Stimulated activated CD4-positive, alpha-beta T cell treated with anti-CD3 and anti-CD28 coated beads, Interleukin-12 subunit alpha, Interleukin-12 subunit beta, amount 100 ng/mL, for 4 hours (primary cell): ENCODE measurements around the gene AMZ1.
"Not testable (repeated sequence)": the region's sequence is repeated elsewhere in the genome, so short reads cannot be mapped to it uniquely, and the experiment has no call there.

Source experiments
- DNase-seq: peaks from one replicate; pipeline ENCODE4 v3.0.0-alpha.2; 2020

The AMZ1 gene

GRCh38 chr7:2670171-2670570 lies 17.8 kb upstream of the AMZ1 start:
- no peak for DNase-seq

- DNase-seq: peak; percentile 65
Measured at GRCh38 chr7:2670720-2671391, 17.1 kb upstream of the AMZ1 start.

- not testable (repeated sequence) for DNase-seq
Measured at GRCh38 chr7:2673214-2673613, 14.8 kb upstream of the AMZ1 start.

- DNase-seq: no peak
Measured at GRCh38 chr7:2673934-2674333, 14.1 kb upstream of the AMZ1 start.

GRCh38 chr7:2675256-2675764 lies 12.7 kb upstream of the AMZ1 start:
- DNase-seq: no peak

GRCh38 chr7:2676576-2676975 lies 11.4 kb upstream of the AMZ1 start:
- not testable (repeated sequence) for DNase-seq

- not testable (repeated sequence) for DNase-seq
Measured at GRCh38 chr7:2678454-2678853, 9.5 kb upstream of the AMZ1 start.

GRCh38 chr7:2679135-2680127 lies 8.6 kb upstream of the AMZ1 start:
- not testable (repeated sequence) for DNase-seq

- DNase-seq: no peak
Measured at GRCh38 chr7:2680256-2680655, 7.7 kb upstream of the AMZ1 start.

GRCh38 chr7:2680792-2681490 lies 7.1 kb upstream of the AMZ1 start:
- DNase-seq: peak; percentile 56

- DNase-seq: no peak
Measured at GRCh38 chr7:2681929-2682799, 5.8 kb upstream of the AMZ1 start.

GRCh38 chr7:2684501-2684900 lies 3.5 kb upstream of the AMZ1 start:
- no peak for DNase-seq

GRCh38 chr7:2686101-2686500 lies 1.9 kb upstream of the AMZ1 start:
- DNase-seq: no peak

- DNase-seq: no peak
Measured at GRCh38 chr7:2687338-2687869, 598 bp upstream of the AMZ1 start.

GRCh38 chr7:2688409-2689342 lies 674 bp downstream of the AMZ1 start:
- no peak for DNase-seq

GRCh38 chr7:2689343-2689847 lies 1.4 kb downstream of the AMZ1 start:
- no peak for DNase-seq

- no peak for DNase-seq
Measured at GRCh38 chr7:2689951-2690705, 2.1 kb downstream of the AMZ1 start.

GRCh38 chr7:2691011-2691707 lies 3.2 kb downstream of the AMZ1 start:
- DNase-seq: no peak

- DNase-seq: not testable (repeated sequence)
Measured at GRCh38 chr7:2691932-2692439, 4.0 kb downstream of the AMZ1 start.
